Measurements from ENCODE around the gene PBX1. TPM values are rescaled to one million over a fixed set of nuclear protein-coding genes. Genes with fewer than 3 reads are reported as not detected.

The PBX1 gene
- total and polyA plus RNA-seq, 2 experiments from 2014 or later = 40.0 to 104 TPM

GRCh38 chr1:164608651-164609057 lies 49.7 kb downstream of the PBX1 start (continued):
- TF ChIP-seq, protein P1, sequence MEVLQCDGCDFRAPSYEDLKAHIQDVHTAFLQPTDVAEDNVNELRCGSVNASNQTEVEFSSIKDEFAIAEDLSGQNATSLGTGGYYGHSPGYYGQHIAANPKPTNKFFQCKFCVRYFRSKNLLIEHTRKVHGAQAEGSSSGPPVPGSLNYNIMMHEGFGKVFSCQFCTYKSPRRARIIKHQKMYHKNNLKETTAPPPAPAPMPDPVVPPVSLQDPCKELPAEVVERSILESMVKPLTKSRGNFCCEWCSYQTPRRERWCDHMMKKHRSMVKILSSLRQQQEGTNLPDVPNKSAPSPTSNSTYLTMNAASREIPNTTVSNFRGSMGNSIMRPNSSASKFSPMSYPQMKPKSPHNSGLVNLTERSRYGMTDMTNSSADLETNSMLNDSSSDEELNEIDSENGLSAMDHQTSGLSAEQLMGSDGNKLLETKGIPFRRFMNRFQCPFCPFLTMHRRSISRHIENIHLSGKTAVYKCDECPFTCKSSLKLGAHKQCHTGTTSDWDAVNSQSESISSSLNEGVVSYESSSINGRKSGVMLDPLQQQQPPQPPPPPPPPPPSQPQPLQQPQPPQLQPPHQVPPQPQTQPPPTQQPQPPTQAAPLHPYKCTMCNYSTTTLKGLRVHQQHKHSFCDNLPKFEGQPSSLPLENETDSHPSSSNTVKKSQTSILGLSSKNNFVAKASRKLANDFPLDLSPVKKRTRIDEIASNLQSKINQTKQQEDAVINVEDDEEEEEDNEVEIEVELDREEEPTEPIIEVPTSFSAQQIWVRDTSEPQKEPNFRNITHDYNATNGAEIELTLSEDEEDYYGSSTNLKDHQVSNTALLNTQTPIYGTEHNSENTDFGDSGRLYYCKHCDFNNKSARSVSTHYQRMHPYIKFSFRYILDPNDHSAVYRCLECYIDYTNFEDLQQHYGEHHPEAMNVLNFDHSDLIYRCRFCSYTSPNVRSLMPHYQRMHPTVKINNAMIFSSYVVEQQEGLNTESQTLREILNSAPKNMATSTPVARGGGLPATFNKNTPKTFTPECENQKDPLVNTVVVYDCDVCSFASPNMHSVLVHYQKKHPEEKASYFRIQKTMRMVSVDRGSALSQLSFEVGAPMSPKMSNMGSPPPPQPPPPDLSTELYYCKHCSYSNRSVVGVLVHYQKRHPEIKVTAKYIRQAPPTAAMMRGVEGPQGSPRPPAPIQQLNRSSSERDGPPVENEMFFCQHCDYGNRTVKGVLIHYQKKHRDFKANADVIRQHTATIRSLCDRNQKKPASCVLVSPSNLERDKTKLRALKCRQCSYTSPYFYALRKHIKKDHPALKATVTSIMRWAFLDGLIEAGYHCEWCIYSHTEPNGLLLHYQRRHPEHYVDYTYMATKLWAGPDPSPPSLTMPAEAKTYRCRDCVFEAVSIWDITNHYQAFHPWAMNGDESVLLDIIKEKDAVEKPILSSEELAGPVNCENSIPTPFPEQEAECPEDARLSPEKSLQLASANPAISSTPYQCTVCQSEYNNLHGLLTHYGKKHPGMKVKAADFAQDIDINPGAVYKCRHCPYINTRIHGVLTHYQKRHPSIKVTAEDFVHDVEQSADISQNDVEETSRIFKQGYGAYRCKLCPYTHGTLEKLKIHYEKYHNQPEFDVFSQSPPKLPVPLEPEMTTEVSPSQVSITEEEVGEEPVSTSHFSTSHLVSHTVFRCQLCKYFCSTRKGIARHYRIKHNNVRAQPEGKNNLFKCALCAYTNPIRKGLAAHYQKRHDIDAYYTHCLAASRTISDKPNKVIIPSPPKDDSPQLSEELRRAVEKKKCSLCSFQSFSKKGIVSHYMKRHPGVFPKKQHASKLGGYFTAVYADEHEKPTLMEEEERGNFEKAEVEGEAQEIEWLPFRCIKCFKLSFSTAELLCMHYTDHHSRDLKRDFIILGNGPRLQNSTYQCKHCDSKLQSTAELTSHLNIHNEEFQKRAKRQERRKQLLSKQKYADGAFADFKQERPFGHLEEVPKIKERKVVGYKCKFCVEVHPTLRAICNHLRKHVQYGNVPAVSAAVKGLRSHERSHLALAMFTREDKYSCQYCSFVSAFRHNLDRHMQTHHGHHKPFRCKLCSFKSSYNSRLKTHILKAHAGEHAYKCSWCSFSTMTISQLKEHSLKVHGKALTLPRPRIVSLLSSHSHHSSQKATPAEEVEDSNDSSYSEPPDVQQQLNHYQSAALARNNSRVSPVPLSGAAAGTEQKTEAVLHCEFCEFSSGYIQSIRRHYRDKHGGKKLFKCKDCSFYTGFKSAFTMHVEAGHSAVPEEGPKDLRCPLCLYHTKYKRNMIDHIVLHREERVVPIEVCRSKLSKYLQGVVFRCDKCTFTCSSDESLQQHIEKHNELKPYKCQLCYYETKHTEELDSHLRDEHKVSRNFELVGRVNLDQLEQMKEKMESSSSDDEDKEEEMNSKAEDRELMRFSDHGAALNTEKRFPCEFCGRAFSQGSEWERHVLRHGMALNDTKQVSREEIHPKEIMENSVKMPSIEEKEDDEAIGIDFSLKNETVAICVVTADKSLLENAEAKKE (CRISPR knock-in tag; IDR thresholded peaks at IDR 0.05) = no peak
- no peak for TF ChIP-seq ZNF331 (CRISPR knock-in tag; IDR thresholded peaks at IDR 0.05; ENCODE audit: low read depth)
- TF ChIP-seq CTCF (conservative IDR thresholded peaks at IDR 0.05; ENCODE audit: low read depth in 2 of 2) = no peak
- no peak for TF ChIP-seq POLR2AphosphoS5 (IDR thresholded peaks at IDR 0.05; ENCODE audit: low read depth)
- TF ChIP-seq JUNB (IDR thresholded peaks at IDR 0.05; ENCODE audit: unreplicated experiment) = no peak
- TF ChIP-seq EZH2 (IDR thresholded peaks at IDR 0.05; ENCODE audit: low read depth, unreplicated experiment) = no peak
- TF ChIP-seq EZH2phosphoT487 (IDR thresholded peaks at IDR 0.05; ENCODE audit: unreplicated experiment) = no peak
- TF ChIP-seq CREB1 (CRISPR knock-in tag; IDR thresholded peaks at IDR 0.05; ENCODE audit: low read depth) = no peak
- TF ChIP-seq ZNF114 (CRISPR knock-in tag; IDR thresholded peaks at IDR 0.05) = no peak
- no peak for TF ChIP-seq ETS1 (IDR thresholded peaks at IDR 0.05)

Data from GM23338 (cell line).